Measurements from ENCODE around the gene LOXL1. TPM values are rescaled to one million over a fixed set of nuclear protein-coding genes. Genes with fewer than 3 reads are reported as not detected.

LOXL1 gene
- total RNA-seq, 2 donors from 2014 or later = 94.6 to 110 TPM

DNA sequence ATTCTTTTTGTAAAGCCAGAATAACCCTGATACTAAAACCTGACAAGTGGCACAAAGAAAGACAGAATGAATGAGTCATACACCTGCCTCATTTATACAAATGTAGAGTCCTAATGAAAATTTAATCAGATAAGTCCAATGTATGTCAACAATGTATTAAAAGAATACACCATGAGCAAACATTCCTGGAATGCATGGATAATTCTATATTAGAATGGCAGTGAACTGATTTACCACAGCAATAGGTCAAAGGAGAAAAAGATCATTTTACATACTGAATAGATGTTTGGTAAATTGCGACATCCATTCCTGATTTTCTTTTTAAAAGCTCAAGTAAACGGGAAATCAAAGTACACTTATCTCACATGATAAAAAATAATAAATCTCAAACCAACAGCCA lies 11.2 kb upstream of the LOXL1 start:
- DNase-seq (ENCODE audit: low spot score) = no peak
- intact Hi-C loops (cut with DNase I) = no loop called here

DNA sequence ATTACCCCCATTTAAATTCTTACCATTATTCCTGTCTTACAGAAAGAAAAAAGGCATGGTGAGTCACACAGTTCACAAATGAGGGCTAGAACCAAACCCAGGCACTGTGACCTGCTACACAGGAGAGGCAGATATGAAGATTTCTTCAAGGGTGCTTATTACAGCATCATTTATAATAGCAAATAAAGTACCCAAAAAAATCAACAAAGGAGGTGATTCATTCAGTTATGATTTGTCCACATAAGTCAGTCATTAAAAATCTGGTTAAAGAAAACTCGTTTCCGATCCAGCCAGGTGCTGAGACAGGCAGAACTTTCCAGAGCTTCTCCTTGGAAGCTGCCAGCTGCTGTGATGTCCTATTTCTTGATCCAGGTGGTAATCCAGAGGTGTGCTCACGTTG lies 7.5 kb upstream of the LOXL1 start:
- intact Hi-C loops (cut with DNase I) = no loop called here
- no peak for DNase-seq (ENCODE audit: low spot score)

DNA sequence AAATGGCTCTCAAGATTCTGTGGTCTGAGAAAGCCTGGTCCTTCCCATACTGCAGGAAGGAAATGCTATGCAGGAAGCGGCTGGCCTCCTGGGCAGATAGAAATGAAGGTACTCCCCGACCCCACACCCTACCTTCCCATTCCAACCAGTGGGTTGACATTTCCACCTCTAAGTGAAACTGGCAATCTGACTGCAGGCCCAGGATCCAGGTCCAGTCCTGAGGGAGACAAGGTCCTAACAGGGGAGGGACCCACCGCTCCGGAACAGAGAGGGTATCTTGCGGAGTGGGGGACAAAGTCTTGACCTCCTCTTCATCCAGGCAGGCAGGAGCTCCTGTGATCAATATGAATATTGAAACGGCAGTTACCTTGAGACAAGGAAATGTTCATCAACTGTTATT lies 6.6 kb upstream of the LOXL1 start:
- intact Hi-C loops (cut with DNase I) = loop anchor here in 1 of 2 donors (10.0 kb wide), 1 partner anchor 225 kb away; no protein-coding TSS in a partner anchor
- peak; percentile 44 for DNase-seq (ENCODE audit: low spot score)

DNA sequence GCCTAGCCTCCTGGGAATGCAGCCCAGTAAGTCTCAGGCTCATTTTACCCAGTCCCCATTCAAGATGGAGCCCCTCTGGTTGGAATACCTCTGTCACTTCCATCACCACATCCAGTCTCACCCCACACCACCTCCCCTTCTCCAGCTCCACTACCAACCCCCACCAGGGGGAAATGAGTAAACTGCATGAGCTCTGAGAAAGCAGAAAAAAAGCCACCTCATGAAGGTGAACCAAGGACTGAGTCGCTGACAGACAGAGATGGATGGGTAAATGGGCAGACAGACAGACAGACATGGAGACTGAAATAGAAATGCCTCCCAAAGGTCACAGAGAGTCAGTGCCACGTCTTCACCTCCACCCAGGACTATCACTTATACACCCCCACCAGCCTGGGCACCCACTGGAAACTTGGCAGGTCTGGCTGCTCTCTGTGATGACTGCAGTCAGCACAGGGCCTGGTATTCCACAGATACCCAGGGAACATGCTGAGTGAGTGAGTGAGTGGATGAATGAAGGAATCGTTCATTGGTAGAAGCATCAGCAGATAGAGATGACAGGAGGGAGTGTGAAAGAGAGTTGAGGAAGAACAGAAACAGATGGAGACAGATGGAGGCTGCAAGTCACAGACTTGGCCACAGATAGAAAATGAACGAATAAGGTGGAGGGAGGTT lies 4.9 kb upstream of the LOXL1 start:
- intact Hi-C loops (cut with DNase I) = loop anchor here in 1 of 2 donors (10.0 kb wide), 1 partner anchor 227 kb away; no protein-coding TSS in a partner anchor
- DNase-seq (ENCODE audit: low spot score) = peak; percentile 55

DNA sequence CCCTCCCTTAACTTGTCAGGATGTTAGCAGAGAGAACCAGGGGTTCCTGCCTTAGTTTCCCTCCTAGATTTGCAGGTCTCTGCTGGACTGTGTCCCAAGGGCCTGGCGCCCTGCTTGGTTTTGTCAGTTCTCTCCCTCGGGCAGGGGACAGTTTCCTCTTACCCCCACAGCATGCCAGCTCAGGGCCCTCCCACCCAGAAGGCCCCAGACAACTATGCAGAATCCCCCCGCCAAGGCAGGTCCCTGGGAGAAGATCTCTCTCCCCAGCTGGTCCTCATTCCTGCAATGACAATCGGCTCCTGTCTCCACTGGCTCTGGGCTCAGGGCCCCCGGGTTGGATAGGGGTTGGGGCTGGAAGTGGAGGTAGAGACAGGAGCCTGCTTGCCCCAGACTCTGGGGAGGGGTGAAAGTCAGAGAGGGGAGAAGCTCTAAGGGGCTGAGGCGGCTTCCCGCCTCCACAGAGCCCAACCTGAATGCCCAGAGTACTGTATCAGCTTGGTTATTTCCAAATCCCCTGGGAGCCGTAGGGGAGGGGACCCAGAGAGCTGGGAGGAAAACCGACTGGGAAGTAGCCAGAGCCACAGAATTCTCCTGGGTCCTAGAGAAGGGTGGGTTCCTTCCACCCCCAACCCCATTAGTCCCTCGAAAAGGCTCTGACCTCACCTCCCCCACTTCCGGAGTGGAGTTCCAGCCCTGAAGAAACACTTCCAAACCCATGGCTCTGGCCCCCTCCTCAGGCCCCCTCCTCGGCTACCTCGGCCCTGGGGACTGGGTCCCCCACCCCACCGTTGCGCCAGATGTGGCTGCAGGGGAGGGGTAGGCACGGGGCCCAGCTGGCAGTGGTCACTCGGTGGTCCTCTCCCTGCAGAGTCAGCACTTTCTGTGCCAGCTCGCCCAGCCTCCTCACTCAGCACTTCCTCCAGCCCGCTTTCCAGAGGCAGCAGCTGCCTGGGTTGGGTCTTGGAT lies 3.8 kb upstream of the LOXL1 start:
- intact Hi-C loops (cut with DNase I) = loop anchor here in 1 of 2 donors (10.0 kb wide), 1 partner anchor 228 kb away; no protein-coding TSS in a partner anchor

DNA sequence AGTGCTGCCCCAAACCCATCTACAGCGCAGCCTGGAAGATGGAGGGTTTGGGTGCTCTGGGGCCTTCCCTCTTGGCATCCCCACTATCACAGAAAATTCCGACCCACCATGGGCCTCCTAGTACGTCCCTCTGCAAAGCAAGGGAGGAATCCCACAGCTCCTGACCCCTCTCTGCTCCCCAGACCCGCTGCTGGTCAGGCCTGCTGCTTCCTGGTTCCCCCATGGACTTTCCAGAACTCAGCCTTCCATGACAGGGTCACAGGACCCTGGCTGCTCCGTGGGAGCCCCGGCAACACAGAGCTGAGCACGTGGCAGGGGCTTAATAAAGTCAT lies 3.1 kb upstream of the LOXL1 start:
- no peak for DNase-seq (ENCODE audit: low spot score)
- intact Hi-C loops (cut with DNase I) = loop anchor here in 1 of 2 donors (10.0 kb wide), 1 partner anchor 228 kb away; no protein-coding TSS in a partner anchor

More for the DNA sequence above, 3.8 kb upstream of the LOXL1 start:
- no peak for DNase-seq (ENCODE audit: low spot score)

DNA sequence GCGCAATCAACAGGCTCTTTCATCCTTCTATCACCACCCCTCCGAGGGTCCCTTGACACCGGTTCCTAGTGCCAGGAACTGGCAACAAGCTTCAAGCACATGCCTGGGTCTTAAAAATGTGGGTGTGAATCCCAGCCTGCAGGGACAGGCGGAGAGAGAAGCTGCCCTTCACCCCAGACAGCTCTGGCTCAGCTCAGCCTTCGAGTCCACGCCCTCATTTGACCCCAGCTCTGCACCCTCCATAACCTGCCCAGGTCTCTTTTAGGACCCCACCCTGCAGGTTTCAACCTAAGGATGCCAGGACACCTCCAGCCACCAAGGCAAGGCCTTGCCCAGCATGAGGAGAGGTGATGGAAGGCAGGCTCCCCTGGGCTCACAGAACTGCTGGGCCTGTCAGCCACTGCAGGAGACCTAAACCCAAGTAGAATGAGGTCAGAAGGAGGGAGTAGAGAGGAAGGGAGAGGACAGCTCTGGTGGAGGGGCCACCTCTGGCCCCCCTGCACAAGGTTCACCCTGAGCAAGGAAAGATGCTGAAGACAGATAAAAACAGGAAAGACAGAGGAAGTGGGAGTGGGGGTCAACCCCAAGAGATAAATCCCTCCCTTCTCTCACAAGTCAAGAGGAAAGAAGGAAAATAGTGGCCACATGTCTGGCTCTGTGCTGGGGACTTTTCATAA lies 2.6 kb upstream of the LOXL1 start:
- peak; percentile 55 for DNase-seq (ENCODE audit: low spot score)
- intact Hi-C loops (cut with DNase I) = loop anchor here in 1 of 2 donors (10.0 kb wide), 1 partner anchor 229 kb away; no protein-coding TSS in a partner anchor

DNA sequence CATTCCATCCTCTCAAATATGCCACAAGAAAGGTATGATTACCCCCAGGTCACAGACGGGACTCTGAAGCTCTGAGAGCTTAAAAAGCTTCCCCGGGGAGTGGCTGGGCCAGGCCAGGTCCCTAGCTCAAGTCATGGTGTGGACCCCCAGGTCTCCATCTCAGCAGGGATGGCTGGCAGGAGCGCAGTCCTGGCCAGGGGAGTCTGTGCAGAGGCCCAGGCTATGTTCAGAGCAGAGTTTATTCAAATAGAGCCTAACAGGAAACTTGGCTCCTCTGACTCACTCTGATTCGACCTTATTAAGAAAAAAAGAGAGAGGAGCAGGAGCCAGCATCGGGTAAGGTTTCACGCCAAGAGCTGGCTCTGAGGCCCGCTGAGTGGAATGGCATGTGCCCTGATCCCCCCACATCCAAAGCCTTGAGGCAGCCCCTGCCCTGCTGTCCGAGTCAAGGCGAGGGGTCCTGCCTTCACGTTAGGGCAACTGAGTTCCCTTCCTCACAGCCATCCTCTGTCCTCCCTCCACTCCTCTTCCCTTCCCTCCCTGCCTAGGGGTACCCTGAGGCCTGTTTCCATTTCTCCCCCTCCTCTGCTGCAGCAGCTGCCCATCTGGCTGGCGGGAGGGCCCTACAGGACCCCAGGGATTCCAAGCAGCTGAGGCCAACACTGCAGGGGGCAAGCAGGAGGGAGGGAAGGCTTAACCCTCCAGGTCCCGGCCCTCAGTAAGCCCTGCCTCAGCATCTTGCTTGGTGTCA lies 1.9 kb upstream of the LOXL1 start:
- DNase-seq (ENCODE audit: low spot score) = peak; percentile 81
- intact Hi-C loops (cut with DNase I) = loop anchor here in 1 of 2 donors (10.0 kb wide), 1 partner anchor 230 kb away; no protein-coding TSS in a partner anchor

DNA sequence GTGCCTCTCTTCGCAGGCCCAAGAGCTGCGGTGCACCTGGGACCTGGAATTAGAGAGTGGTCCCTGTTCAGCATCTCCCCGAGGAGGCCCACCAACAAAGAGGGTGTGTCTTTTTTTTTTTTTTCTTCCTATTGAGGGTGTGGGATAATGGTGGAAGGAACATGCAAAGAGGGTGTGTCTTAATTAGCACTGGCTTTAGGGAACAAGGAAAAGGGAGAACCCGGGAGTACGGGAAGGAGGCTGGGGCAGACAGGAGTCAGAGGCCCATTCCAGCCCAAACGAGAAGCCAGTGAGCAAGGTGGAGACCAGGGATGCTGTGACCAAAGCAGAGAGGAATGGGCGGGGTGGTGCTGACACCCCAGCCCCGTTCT lies 429 bp upstream of the LOXL1 start:
- peak; percentile 40 for DNase-seq (ENCODE audit: low spot score)
- intact Hi-C loops (cut with DNase I) = loop anchor here in 1 of 2 donors (10.0 kb wide), 1 partner anchor 231 kb away; no protein-coding TSS in a partner anchor

DNA sequence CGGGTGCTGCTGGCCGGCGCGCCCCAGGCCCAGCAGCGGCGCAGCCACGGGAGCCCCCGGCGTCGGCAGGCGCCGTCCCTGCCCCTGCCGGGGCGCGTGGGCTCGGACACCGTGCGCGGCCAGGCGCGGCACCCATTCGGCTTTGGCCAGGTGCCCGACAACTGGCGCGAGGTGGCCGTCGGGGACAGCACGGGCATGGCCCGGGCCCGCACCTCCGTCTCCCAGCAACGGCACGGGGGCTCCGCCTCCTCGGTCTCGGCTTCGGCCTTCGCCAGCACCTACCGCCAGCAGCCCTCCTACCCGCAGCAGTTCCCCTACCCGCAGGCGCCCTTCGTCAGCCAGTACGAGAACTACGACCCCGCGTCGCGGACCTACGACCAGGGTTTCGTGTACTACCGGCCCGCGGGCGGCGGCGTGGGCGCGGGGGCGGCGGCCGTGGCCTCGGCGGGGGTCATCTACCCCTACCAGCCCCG lies 777 bp downstream of the LOXL1 start:
- intact Hi-C loops (cut with DNase I) = loop anchor here in 1 of 2 donors (10.0 kb wide), 1 partner anchor 232 kb away; no protein-coding TSS in a partner anchor
- DNase-seq (ENCODE audit: low spot score) = peak; percentile 89

DNA sequence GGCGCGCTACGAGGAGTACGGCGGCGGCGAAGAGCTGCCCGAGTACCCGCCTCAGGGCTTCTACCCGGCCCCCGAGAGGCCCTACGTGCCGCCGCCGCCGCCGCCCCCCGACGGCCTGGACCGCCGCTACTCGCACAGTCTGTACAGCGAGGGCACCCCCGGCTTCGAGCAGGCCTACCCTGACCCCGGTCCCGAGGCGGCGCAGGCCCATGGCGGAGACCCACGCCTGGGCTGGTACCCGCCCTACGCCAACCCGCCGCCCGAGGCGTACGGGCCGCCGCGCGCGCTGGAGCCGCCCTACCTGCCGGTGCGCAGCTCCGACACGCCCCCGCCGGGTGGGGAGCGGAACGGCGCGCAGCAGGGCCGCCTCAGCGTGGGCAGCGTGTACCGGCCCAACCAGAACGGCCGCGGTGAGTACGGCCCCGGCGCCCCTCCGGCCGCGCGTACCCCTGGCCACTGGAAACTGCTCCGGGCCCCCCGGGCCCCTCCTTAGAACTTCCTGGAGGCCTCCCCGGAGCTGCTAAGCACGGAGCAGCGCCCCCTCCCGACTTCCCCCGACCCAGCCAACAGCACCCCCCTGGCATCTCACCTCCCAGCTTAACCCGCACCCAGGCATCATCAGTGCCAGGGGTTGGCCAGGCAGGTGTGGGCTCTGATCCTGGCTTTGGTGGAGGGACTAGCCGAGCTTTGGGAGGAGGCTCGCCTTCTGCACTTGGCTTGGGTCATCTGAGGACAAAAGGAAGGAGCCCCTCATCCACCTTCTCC lies 1.4 kb downstream of the LOXL1 start:
- peak; percentile 91 for DNase-seq (ENCODE audit: low spot score)
- intact Hi-C loops (cut with DNase I) = loop anchor here in 1 of 2 donors (10.0 kb wide), 1 partner anchor 233 kb away; no protein-coding TSS in a partner anchor

DNA sequence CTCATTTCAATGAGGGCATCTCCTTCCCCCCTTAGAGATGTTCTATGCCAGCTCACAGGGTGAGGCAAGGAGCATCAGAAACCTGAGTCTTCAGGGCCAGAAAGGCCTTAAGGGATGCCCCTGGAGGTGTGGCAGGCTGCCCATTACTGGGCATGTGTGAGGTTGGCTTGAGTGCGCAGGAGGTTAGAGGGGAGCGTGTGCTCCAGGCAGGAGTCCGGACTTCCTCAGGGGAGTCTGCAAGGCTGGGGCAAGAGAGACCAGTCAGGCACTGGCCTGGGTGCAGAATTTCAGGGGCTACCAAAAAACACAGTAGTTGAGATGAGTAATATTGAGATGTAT lies 1.9 kb downstream of the LOXL1 start:
- intact Hi-C loops (cut with DNase I) = loop anchor here in 1 of 2 donors (10.0 kb wide), 1 partner anchor 233 kb away; no protein-coding TSS in a partner anchor
- DNase-seq (ENCODE audit: low spot score) = no peak

DNA sequence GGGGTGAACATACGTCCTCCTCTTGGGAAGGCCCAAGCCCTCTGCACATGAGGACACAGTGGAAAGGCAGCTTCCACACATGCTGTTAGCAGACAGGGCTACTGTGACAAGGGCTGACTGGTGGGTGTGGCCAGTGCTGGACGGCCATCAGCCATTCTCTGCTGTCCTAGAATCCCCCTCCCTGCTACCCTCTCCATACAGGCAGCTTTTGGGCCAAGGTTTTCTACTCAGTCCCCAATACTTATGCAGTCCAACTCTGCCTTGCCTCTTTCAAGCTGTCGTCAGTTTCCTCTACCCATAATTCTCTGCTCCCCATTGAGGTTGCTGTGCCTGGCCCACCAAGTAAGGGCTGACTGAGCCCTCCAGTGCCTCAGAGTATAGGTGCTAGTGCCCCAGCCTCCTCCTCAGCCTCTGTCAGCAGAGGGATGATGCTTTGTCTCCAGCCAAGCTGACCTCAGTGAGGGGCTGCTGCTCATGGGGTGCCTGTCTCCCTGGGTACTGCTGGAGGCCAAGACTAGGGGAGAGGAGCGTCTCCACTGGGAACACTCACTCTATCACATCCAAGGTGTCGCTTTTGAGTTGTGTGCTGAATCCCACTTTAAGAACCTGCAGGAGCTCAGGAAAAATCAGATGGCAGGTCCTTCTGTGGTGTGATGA lies 2.8 kb downstream of the LOXL1 start:
- intact Hi-C loops (cut with DNase I) = loop anchor here in 1 of 2 donors (10.0 kb wide), 1 partner anchor 234 kb away; no protein-coding TSS in a partner anchor

DNA sequence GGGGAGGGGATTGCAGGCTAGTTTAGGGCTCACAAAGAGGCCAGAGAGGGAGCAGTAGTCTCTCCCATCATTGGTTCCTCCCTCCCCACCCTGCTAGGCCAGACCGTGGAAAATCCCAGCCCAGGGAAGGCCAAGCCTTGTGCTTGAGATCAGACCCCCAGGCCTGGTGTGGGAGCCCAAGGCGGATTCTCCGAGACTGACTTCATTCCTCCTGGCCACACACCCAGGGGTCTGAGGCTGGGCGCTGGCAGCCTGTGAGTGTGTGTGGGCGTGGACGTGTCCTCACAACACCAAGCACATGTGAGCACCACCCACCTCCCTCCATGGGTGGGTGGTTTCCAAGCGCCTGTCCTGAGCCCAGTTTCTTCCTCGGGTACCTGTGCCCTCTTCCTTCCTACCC lies 4.1 kb downstream of the LOXL1 start:
- intact Hi-C loops (cut with DNase I) = no loop called here
- peak; percentile 94 for DNase-seq (ENCODE audit: low spot score)

More for the DNA sequence above, 2.8 kb downstream of the LOXL1 start:
- no peak for DNase-seq (ENCODE audit: low spot score)

DNA sequence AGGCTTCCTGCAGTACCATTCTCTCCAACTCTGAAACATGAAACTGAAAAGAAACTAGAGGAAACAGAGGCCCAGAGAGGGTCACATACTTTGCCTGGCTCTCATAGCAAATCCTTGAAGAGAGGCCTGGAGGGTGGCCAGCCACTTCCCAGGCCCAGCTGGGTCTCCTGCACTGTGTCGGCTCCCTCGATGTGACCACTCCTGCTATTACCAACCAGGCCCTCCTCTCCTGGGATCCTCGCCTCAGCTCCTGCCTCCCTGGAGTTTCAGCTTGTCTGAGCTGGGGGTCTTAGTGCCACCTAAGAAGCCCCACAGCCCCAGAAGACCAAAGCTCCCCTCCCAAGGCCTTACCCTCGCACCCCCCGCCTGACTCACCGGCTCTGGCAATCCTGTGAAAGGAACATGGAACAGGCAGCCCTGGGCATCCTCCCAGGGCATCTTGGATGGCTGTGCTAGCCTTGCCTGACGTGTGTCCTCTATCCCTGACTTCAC lies 4.6 kb downstream of the LOXL1 start:
- peak; percentile 94 for DNase-seq (ENCODE audit: low spot score)
- intact Hi-C loops (cut with DNase I) = no loop called here

DNA sequence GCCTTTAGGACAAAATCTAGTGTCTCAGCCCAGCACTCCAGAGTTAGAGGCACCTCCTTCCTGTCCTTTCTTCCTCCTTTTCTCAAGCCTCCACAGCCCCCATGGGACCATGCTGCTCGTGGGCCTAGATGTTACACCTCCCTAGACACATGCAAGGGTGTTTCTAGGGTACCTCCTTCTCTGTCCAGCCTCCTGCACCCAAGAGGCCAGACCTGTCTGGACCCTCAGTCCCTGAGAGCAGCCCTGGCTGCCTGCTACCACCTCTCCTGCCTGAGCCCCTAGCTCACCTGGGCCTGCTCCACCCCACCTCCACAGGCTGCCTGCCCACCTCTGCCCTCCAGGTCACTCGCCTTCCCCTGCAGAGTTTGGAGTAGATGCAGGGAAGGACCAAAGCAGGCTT lies 5.2 kb downstream of the LOXL1 start:
- DNase-seq (ENCODE audit: low spot score) = peak; percentile 67
- intact Hi-C loops (cut with DNase I) = no loop called here

Measured in posterior vena cava (tissue), 2 donors.